ENCODE results near the gene ANO10. TPM values are rescaled to one million over a fixed set of nuclear protein-coding genes. Genes with fewer than 3 reads are reported as not detected.
A peak's percentile ranks its signal among the peaks of the same experiment; 100 is the strongest.
"Not testable (repeated sequence)": the region's sequence is repeated elsewhere in the genome, so short reads cannot be mapped to it uniquely, and the experiment has no call there.

Gene ANO10, protein sequence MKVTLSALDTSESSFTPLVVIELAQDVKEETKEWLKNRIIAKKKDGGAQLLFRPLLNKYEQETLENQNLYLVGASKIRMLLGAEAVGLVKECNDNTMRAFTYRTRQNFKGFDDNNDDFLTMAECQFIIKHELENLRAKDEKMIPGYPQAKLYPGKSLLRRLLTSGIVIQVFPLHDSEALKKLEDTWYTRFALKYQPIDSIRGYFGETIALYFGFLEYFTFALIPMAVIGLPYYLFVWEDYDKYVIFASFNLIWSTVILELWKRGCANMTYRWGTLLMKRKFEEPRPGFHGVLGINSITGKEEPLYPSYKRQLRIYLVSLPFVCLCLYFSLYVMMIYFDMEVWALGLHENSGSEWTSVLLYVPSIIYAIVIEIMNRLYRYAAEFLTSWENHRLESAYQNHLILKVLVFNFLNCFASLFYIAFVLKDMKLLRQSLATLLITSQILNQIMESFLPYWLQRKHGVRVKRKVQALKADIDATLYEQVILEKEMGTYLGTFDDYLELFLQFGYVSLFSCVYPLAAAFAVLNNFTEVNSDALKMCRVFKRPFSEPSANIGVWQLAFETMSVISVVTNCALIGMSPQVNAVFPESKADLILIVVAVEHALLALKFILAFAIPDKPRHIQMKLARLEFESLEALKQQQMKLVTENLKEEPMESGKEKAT
- total RNA-seq (15.5 TPM), polyA plus RNA-seq (ENCODE audit: insufficient read depth in 1 of 8, insufficient read length in 8 of 8, low replicate concordance in 1 of 8) (10 to 100 TPM; 12.5 to 20.0 (median 15.4) TPM)
- long read RNA-seq, donor 1 = 0 reads
- long read RNA-seq, donor 2 = 0 reads
- long read RNA-seq, donor 3, partial matches to known transcripts = 0 of 1 reads
- long read RNA-seq, donor 3, other reads (novel, unspliced or antisense) = 0 of 1 reads
- long read RNA-seq, donor 4 = 0 reads
- long read RNA-seq, donor 5, transcript ANO10-201 (13 exons, 3,212 nt) = major isoform, 6 of 11 reads
- long read RNA-seq, donor 5, partial matches to known transcripts = 5 of 11 reads
- long read RNA-seq, donor 5, other reads (novel, unspliced or antisense) = 0 of 11 reads
- long read RNA-seq, donor 6, partial matches to known transcripts = 0 of 2 reads
- long read RNA-seq, donor 6, other reads (novel, unspliced or antisense) = 0 of 2 reads
- long read RNA-seq, donor 7, partial matches to known transcripts = 0 of 1 reads
- long read RNA-seq, donor 7, other reads (novel, unspliced or antisense) = 0 of 1 reads
- long read RNA-seq, donor 8 = 0 reads
- long read RNA-seq, donor 9, partial matches to known transcripts = 0 of 1 reads
- long read RNA-seq, donor 9, other reads (novel, unspliced or antisense) = 0 of 1 reads
- long read RNA-seq, donor 10, partial matches to known transcripts = 0 of 3 reads
- long read RNA-seq, donor 10, other reads (novel, unspliced or antisense) = 0 of 3 reads
- long read RNA-seq, donor 11, transcript ANO10-201 (13 exons, 3,212 nt) = major isoform, 5 of 5 reads
- long read RNA-seq, donor 11, partial matches to known transcripts = 0 of 5 reads
- long read RNA-seq, donor 11, other reads (novel, unspliced or antisense) = 0 of 5 reads

DNA sequence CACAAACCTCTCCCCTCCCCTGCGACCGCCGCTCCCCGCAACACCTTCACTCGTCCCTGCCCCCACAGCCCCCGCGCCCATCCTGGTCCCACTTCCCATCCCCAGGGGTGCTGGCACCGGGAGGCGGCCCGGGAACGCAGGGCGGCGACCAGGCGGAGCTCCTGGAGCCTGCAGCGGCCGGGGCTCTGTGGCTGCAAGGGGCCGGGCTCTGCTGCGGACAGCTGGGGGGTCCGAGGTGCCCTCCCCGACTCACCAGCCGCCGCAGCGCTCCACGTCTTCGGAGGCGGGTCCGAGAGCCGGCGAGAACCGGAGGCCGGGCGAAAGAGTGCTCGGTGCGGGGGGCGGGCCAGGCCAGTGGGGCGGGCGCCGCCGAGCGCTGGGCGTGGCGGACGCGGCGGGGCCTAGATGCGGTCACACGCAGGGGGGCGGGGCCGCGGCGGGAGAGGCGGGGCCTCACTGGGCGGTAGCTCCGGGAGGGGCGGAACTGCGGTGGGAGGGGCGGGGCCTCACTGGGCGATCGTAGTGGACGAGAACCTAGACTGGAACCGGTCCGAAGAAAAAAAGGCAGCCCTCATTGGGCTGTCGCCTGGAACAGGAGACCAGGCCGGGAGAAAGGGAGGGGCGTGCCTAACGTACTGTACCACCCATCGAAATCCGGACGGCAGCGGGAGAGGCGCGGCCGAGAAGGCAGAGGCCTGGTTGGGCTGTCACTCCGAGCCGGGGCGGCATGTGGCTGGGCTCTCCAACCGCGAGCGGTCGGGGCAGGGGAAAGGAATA is at the start of gene ANO10:
TSS of gene ANO10 (minus strand) at position 356 of the 777 bp plus-strand sequence. CDS start 16,159 bp downstream, outside the sequence.
- peaks cover 5% of the 10 kb centered on the region for H3K4me1 ChIP-seq (ENCODE audit: control insufficient read depth, insufficient read depth, low read length)
- WGBS (ENCODE audit: insufficient coverage) = under 1% methylated on average over 75 of the region's 80 CpGs
- no peaks in the 10 kb centered on the region for H3K27me3 ChIP-seq (ENCODE audit: control insufficient read depth, insufficient read depth, low read length)
- peak within 1 kb of the TSS; percentile 84 for H3K4me3 ChIP-seq (ENCODE audit: low read length)
- peak within 1 kb of the TSS; percentile 93 for H3K27ac ChIP-seq (ENCODE audit: low read length)
- DNase-seq = peak; percentile 100
- H3K36me3 ChIP-seq (ENCODE audit: control insufficient read depth, insufficient read depth, low read length) = no peaks in the 10 kb centered on the region
- H3K9me3 ChIP-seq (replicated peaks; ENCODE audit: control insufficient read depth, low read depth, low read length) = no peaks in the 10 kb centered on the region

DNA sequence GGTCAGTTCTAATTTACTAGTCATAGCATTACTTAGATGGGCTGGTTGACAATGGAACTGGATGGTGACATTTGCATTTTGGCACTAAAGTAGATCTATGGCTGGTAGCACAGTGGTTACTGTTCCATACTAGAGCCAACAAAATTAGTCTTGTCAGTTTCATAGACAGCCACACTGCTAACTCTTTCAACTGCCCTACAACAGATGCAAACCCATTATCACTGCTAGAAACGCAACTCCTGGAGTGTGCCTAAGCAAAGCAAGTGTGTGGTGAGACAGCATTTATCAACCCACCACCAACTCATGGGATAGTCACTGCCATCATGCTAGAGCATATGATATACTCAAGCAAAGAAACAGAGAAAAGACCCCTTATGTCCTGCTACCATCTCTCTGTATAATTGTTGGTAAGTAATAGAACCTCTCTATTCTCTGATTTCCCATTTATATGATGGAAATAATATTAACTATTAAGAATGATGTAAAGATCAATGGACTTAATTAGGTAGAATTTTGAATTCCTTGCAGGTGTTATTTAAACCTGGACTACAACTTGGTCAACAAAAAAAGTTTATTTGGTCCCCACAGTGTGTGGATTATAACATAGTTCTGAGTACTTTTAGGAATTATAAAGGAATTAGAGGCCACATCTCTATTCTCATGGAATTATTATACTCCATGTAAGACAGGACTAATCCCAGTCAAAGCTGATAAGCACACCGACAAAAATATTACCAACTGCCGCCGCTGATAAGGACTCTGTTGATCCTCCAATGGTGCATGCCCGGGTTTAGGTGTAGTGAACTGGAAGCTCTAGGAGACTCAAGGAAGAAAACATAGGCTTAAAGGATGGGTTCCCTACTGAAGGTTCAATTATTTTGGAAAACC is 49.1 kb upstream of the ANO10 start:
- Histone ChIP-seq H3K9me3 (replicated peaks; ENCODE audit: control insufficient read depth, low read depth, low read length) (no peaks in the 10 kb centered on the region), H3K36me3 (ENCODE audit: control insufficient read depth, insufficient read depth, low read length) (no peaks in the 10 kb centered on the region), H3K4me1 (ENCODE audit: control insufficient read depth, insufficient read depth, low read length) (no peaks in the 10 kb centered on the region), H3K4me3 (ENCODE audit: low read length) (no peak overlapping the region), H3K27ac (ENCODE audit: low read length) (no peak overlapping the region), H3K27me3 (ENCODE audit: control insufficient read depth, insufficient read depth, low read length) (no peaks in the 10 kb centered on the region)
- no CpG with 5 or more reads among the region's 5 CpGs for WGBS (ENCODE audit: insufficient coverage)
- DNase-seq = no peak

DNA sequence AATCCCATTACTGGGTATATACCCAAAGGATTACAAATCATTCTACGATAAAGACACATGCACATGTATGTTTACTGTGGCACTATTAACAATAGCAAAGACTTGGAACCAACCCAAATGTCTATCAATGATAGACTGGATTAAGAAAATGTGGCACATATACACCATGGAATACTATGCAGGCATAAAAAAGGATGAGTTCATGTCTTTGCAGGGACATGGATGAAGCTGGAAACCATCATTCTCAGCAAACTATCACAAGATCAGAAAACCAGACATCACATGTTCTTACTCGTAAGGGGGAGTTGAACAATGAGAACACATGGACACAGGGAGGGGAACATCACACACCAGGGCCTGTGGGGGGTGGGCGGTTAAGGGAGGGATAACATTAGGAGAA is 43.2 kb upstream of the ANO10 start:
- not testable (repeated sequence) for DNase-seq; H3K27ac ChIP-seq (ENCODE audit: low read length); H3K4me1 ChIP-seq (ENCODE audit: control insufficient read depth, insufficient read depth, low read length); H3K27me3 ChIP-seq (ENCODE audit: control insufficient read depth, insufficient read depth, low read length); H3K4me3 ChIP-seq (ENCODE audit: low read length); H3K36me3 ChIP-seq (ENCODE audit: control insufficient read depth, insufficient read depth, low read length); H3K9me3 ChIP-seq (replicated peaks; ENCODE audit: control insufficient read depth, low read depth, low read length)
- WGBS (ENCODE audit: insufficient coverage) = no CpG with 5 or more reads among the region's 3 CpGs

DNA sequence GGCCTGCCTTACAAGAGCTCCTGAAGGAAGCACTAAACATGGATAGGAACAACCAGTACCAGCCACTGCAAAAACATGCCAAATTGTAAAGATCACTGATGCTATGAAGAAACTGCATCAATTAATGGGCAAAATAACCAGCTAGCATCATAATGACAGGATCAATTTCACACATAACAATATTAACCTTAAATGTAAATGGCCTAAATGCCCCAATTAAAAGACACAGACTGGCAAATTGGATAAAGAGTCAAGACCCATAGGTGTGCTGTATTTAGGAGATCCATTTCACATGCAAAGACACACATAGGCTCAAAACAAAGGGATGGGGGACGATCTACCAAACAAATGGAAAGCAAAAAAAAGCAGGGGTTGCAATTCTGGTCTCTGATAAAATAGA is 39.6 kb upstream of the ANO10 start:
- not testable (repeated sequence) for H3K4me3 ChIP-seq (ENCODE audit: low read length); DNase-seq; H3K27me3 ChIP-seq (ENCODE audit: control insufficient read depth, insufficient read depth, low read length); H3K27ac ChIP-seq (ENCODE audit: low read length); H3K4me1 ChIP-seq (ENCODE audit: control insufficient read depth, insufficient read depth, low read length); H3K9me3 ChIP-seq (replicated peaks; ENCODE audit: control insufficient read depth, low read depth, low read length); H3K36me3 ChIP-seq (ENCODE audit: control insufficient read depth, insufficient read depth, low read length)
- no CpG with 5 or more reads among the region's 1 CpG for WGBS (ENCODE audit: insufficient coverage)

DNA sequence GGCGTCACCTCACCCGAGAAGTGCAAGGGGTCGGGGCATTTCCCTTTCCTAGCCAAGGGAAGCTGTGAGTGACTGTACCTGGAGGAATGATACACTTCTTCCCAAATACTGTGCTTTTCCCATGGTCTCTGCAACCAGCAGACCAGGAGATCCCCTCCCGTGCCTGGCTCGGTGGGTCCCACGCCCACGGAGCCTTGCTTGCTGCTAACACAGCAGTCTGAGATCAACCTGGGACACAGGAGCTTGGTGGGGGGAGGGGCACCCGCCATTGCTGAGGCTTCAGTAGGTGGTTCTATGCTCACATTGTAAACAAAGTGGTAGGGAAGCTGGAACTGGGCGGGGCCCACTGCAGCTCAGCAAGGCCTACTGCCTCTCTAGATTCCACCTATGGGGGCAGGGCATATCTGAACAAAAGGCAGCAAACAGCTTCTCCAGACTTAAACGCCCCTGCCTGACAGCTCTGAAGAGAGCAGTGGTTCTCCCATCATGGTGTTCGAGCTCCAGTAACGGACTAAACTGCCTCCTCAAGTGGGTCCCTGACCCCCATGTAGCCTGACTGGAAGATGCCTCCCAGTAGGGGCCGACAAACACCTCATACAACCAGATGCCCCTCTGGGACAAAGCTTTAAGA is 37.6 kb upstream of the ANO10 start:
- Histone ChIP-seq H3K36me3 (ENCODE audit: control insufficient read depth, insufficient read depth, low read length) (no peaks in the 10 kb centered on the region), H3K27me3 (ENCODE audit: control insufficient read depth, insufficient read depth, low read length) (no peaks in the 10 kb centered on the region), H3K27ac (ENCODE audit: low read length) (no peak overlapping the region), H3K9me3 (replicated peaks; ENCODE audit: control insufficient read depth, low read depth, low read length) (no peaks in the 10 kb centered on the region), H3K4me1 (ENCODE audit: control insufficient read depth, insufficient read depth, low read length) (no peaks in the 10 kb centered on the region), H3K4me3 (ENCODE audit: low read length) (no peak overlapping the region)
- 76% methylated on average over 7 of the region's 13 CpGs for WGBS (ENCODE audit: insufficient coverage)
- DNase-seq = no peak

DNA sequence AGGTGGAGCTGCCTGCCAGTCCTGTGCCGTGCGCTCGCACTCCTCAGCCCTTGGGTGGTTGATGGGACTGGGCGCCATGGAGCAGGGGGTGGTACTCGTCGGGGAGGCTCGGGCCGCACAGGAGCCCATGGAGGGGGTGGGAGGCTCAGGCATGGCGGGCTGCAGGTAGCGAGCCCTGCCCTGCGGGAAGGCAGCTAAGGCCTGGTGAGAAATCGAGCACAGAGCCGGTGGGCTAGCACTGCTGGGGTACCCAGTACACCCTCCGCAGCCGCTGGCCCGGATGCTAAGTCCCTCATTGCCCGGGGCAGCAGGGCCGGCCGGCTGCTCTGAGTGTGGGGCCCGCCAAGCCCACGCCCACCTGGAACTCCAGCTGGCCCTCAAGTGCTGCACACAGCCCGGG is 34.6 kb upstream of the ANO10 start:
- WGBS (ENCODE audit: insufficient coverage) = 92% methylated on average over 16 of the region's 22 CpGs
- not testable (repeated sequence) for H3K9me3 ChIP-seq (replicated peaks; ENCODE audit: control insufficient read depth, low read depth, low read length)

DNA sequence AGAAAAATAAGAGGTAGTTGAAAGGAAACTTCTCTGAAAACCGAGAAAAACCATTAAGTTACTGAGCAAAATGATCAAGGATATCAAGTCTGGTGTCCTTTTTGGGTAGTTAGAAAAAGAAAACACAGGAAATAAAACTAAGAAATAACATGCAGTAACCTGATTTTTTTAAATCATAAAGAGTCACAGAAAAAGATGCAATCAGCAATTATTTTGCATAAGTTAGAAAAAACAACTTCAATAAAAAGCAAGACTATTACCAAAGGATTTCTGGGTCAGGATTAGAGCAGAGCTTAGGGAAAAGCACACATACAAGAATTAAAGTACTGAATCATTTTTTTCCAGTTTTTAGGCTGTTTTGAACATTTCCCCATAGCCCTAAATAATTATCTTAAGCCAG is 28.5 kb upstream of the ANO10 start:
- Histone ChIP-seq H3K36me3 (ENCODE audit: control insufficient read depth, insufficient read depth, low read length) (no peaks in the 10 kb centered on the region), H3K4me1 (ENCODE audit: control insufficient read depth, insufficient read depth, low read length) (peaks cover 3% of the 10 kb centered on the region), H3K9me3 (replicated peaks; ENCODE audit: control insufficient read depth, low read depth, low read length) (no peaks in the 10 kb centered on the region), H3K4me3 (ENCODE audit: low read length) (no peak overlapping the region), H3K27me3 (ENCODE audit: control insufficient read depth, insufficient read depth, low read length) (no peaks in the 10 kb centered on the region), H3K27ac (ENCODE audit: low read length) (no peak overlapping the region)
- WGBS (ENCODE audit: insufficient coverage) = no CpG with 5 or more reads among the region's 1 CpG
- DNase-seq = no peak

More for the DNA sequence above, 34.6 kb upstream of the ANO10 start:
- H3K27me3 ChIP-seq (ENCODE audit: control insufficient read depth, insufficient read depth, low read length); H3K27ac ChIP-seq (ENCODE audit: low read length); H3K4me1 ChIP-seq (ENCODE audit: control insufficient read depth, insufficient read depth, low read length); H3K36me3 ChIP-seq (ENCODE audit: control insufficient read depth, insufficient read depth, low read length); H3K4me3 ChIP-seq (ENCODE audit: low read length); DNase-seq: not testable (repeated sequence)

DNA sequence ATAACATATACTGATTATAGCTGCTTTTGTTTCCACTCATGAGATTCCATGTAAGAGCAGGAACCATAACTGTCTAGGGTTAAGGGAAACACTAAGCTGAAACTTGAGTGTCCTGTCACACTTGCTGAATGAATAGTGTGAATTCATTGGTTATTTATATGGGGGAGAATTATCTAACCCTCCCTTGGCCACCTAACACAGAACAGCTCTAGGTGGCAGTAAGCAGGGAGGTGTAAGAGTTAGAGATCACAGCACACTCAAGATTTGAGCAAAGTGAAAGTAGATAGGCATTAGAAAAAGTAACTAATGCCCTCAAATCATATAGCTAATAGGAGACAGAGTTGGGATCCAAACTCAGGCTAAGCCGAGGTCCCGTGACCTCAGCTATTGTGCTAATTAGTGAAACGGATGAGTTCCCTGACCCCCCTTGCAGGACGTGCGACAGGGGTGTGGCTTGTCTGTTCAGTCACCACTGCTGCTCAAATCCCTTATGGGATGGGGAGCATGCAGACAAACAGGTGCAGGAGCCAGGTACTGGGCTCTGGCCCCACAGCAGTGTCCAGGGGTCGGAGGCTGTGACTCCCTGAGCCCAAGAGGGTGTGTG is 27.7 kb upstream of the ANO10 start:
- DNase-seq = no peak
- 88% methylated on average over 1 of the region's 6 CpGs for WGBS (ENCODE audit: insufficient coverage)
- Histone ChIP-seq H3K9me3 (replicated peaks; ENCODE audit: control insufficient read depth, low read depth, low read length) (no peaks in the 10 kb centered on the region), H3K27me3 (ENCODE audit: control insufficient read depth, insufficient read depth, low read length) (no peaks in the 10 kb centered on the region), H3K36me3 (ENCODE audit: control insufficient read depth, insufficient read depth, low read length) (no peaks in the 10 kb centered on the region), H3K4me1 (ENCODE audit: control insufficient read depth, insufficient read depth, low read length) (peaks cover 3% of the 10 kb centered on the region), H3K4me3 (ENCODE audit: low read length) (no peak overlapping the region), H3K27ac (ENCODE audit: low read length) (no peak overlapping the region)
